Ishikawa (cell line): ENCODE results near the gene DEUP1.

Experiments
- CEBPB ChIP-seq: IDR thresholded peaks from 2 replicates; pipeline ENCODE4 v1.6.1; 2012
- CREB1 ChIP-seq: IDR thresholded peaks from 2 replicates; pipeline ENCODE4 v1.6.1; 2012; ENCODE audit warnings: low read depth
- EGR1 ChIP-seq: IDR thresholded peaks from 2 replicates; pipeline ENCODE4 v1.6.1; 2012
- EP300 ChIP-seq: IDR thresholded peaks from 2 replicates; pipeline ENCODE4 v1.6.1; 2012; ENCODE audit warnings: borderline replicate concordance
- MAX ChIP-seq: IDR thresholded peaks from 2 replicates; pipeline ENCODE4 v1.6.1; 2012
- RAD21 ChIP-seq: IDR thresholded peaks from 2 replicates; pipeline ENCODE4 v1.6.1; 2012; ENCODE audit warnings: low read depth
- REST ChIP-seq: IDR thresholded peaks from 2 replicates; pipeline ENCODE4 v1.6.1; 2012; ENCODE audit warnings: low read depth, mild to moderate bottlenecking
- TAF1 ChIP-seq: IDR thresholded peaks from 2 replicates; pipeline ENCODE4 v1.6.1; 2012; ENCODE audit warnings: low read depth, mild to moderate bottlenecking
- TEAD4 ChIP-seq: IDR thresholded peaks from 2 replicates; pipeline ENCODE4 v1.6.1; 2012
- USF1 ChIP-seq: IDR thresholded peaks from 2 replicates; pipeline ENCODE4 v1.6.1; 2012
- YY1 ChIP-seq: IDR thresholded peaks from 2 replicates; pipeline ENCODE4 v1.6.1; 2012; ENCODE audit warnings: low read depth

GRCh38 chr11:93444617-93445073, 114.1 kb downstream of the DEUP1 start:
- TF ChIP-seq REST (no peak), TAF1 (no peak), EGR1 (no peak), RAD21 (no peak), TEAD4 (no peak), YY1 (no peak), CREB1 (no peak), MAX (no peak), CEBPB (no peak), EP300 (no peak), USF1 (no peak)
